Activated CD4-positive, alpha-beta T cell treated with anti-CD3 and anti-CD28 coated beads, Interleukin-2, amount 10 ng/mL, durations not matched to agents 7 days and 5 days (primary cell): ENCODE measurements around the gene PDHA2. TPM values are rescaled to one million over a fixed set of nuclear protein-coding genes. Genes with fewer than 3 reads are reported as not detected.

Source experiments
- CTCF ChIA-PET: fragments of 350-600 bp; sonication (Branson Sonifier 250); formaldehyde crosslinking; loops from one replicate; lab custom pipeline; 2021; ENCODE audit warnings: antibody characterized with exemption; lab: Charles Lee
- POLR2A ChIA-PET: fragments of 350-600 bp; sonication (Branson Sonifier 250); formaldehyde crosslinking; loops from one replicate; lab custom pipeline; 2021; ENCODE audit warnings: antibody characterized with exemption; lab: Charles Lee
- DNase-seq: peaks from one replicate; pipeline ENCODE4 v3.0.0-alpha.2; 2020
- H3K27ac Mint-ChIP-seq: one replicate; pipeline ENCODE4 v1.8.0; 2021; ENCODE audit warnings: mild to moderate bottlenecking, moderate library complexity, mixed read lengths
- H3K27me3 Mint-ChIP-seq: one replicate; pipeline ENCODE4 v1.8.0; 2021; ENCODE audit warnings: mixed read lengths
- H3K36me3 Mint-ChIP-seq: one replicate; pipeline ENCODE4 v1.8.0; 2021; ENCODE audit warnings: low read depth, mixed read lengths
- H3K4me1 Mint-ChIP-seq: one replicate; pipeline ENCODE4 v1.8.0; 2021; ENCODE audit warnings: mixed read lengths
- H3K4me3 Mint-ChIP-seq: one replicate; pipeline ENCODE4 v1.8.0; 2021; ENCODE audit warnings: mild to moderate bottlenecking, moderate library complexity, mixed read lengths
- H3K9me3 Mint-ChIP-seq: one replicate; pipeline ENCODE4 v1.8.0; 2021; ENCODE audit warnings: mixed read lengths
- total RNA-seq, 2 experiments: library from RNA; stranded (reverse); gene quantifications; one replicate each; pipeline ENCODE4 v1.2.3, GENCODE V29; 2021

PDHA2 gene
- total RNA-seq: not detected

DNA sequence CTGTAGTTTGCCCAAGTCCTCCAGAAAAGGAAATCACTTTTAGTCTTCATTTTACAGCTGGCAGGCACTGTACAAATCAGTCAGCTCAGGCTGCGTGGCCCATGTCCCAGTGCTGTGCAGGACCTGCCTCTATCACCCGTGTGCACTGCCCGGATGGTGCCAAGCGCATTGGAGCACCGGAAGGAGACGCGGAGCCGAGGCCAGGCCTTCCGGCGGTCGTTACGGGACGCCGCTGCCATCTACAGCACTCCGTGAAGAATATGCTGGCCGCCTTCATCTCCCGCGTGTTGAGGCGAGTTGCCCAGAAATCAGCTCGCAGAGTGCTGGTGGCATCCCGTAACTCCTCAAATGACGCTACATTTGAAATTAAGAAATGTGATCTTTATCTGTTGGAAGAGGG lies at the start of gene PDHA2:
TSS of gene PDHA2 (plus strand) at position 203 of the 400 bp plus-strand sequence. CDS start at position 261, 58 bp downstream.
- no peak for DNase-seq
- Mint-ChIP-seq H3K4me3 (no peak within 1 kb of the TSS), H3K36me3 (no peaks in the 10 kb centered on the region), H3K9me3 (no peaks in the 10 kb centered on the region), H3K4me1 (no peaks in the 10 kb centered on the region), H3K27ac (no peak within 1 kb of the TSS), H3K27me3 (no peaks in the 10 kb centered on the region)
- CTCF ChIA-PET: interaction anchor here (0.6 kb wide), 1 partner anchor 10 kb away, joined by 3 read pairs; no protein-coding TSS in a partner anchor
- POLR2A ChIA-PET: no interaction called here

DNA sequence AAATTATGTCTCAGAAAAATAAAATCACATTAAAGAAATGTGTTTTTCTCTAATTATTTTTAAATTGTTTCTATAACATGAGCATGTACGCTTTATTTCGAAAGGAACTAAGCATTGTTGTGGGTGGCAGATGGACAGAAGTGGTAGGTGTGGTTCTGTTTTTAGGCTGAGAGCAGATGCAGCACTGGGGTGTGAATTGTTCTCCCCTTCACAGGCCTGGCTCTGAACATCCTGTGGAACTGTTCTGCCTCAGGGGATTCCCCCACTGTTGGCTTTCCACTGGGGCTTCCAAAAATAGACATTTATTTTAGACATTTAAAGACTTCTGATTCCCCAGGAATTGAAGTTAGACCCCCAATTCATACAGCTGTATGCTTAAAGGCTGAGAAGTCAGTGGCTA lies 41.9 kb upstream of the PDHA2 start:
- Mint-ChIP-seq H3K4me3 (no peak overlapping the region), H3K4me1 (no peaks in the 10 kb centered on the region), H3K27me3 (no peaks in the 10 kb centered on the region), H3K36me3 (no peaks in the 10 kb centered on the region), H3K27ac (no peak overlapping the region), H3K9me3 (peaks cover 2% of the 10 kb centered on the region)
- ChIA-PET CTCF (no interaction called here), POLR2A (no interaction called here)
- no peak for DNase-seq

DNA sequence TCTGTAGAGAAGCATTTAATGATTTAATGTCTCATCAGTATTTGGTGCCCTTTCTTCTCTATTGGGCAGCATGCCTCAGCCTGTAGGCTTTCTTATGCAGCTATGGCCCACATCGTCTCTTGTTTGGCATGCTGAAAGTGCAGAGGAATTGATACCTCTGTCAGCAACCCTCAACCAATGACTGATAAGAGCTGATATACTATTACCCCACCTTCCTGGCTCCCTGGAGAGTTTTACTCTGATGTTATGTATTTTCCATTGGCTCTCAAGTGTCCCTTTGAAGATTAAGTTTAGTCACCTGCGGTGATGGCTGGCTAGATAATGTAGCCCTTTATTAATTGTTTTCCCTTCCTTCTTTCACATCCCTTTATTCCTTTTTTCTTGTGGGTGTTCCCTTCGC lies 41.2 kb upstream of the PDHA2 start:
- H3K4me3 Mint-ChIP-seq: no peak overlapping the region
- no peaks in the 10 kb centered on the region for H3K27me3 Mint-ChIP-seq
- H3K4me1 Mint-ChIP-seq: no peaks in the 10 kb centered on the region
- H3K27ac Mint-ChIP-seq: no peak overlapping the region
- peaks cover 2% of the 10 kb centered on the region for H3K9me3 Mint-ChIP-seq
- POLR2A ChIA-PET: no interaction called here
- no peaks in the 10 kb centered on the region for H3K36me3 Mint-ChIP-seq
- CTCF ChIA-PET: no interaction called here
- no peak for DNase-seq

DNA sequence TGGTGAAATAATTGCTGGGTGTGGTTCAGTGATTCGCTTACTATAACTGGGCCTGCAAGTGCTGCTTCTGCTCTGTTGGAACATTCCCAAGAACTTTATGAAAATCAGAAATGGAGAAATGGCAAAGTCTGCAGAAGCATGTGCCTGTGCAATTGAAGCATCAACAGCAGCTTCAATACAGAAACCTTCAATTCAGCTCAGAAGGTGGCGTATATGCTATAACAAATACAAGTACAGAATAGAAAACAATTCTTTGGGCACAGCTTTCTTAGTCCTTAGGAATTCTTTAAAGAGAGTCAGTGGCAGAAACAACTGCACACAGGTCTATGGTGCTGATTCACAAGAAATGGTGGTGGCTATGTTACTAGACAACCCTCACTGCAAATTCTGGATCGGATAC lies 18.0 kb upstream of the PDHA2 start:
- H3K27ac Mint-ChIP-seq: no peak overlapping the region
- H3K4me1 Mint-ChIP-seq: no peaks in the 10 kb centered on the region
- H3K4me3 Mint-ChIP-seq: no peak overlapping the region
- peaks cover 1% of the 10 kb centered on the region for H3K27me3 Mint-ChIP-seq
- CTCF ChIA-PET: interaction anchor here (0.6 kb wide), 1 partner anchor 130 kb away, joined by 4 read pairs; no protein-coding TSS in a partner anchor
- DNase-seq: no peak
- POLR2A ChIA-PET: no interaction called here
- H3K36me3 Mint-ChIP-seq: no peaks in the 10 kb centered on the region
- H3K9me3 Mint-ChIP-seq: no peaks in the 10 kb centered on the region

DNA sequence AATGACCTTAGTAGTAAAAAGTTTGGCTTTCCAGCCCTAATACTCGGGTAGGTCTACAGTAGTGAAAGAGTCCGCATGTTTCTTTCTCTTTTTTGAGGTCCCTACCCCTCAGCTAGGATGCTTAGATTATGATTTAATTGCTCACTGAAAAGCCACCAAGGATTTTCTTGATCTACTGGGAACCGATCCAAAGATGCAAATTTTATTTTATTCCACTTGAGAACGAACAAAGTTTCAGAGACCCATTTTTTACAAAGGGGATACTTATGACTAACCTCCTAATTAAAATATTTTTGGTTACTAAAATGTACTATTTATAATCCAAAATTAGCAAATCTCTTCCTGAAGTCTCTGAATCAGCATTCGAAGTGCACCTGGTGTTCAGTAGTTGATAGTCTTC lies 14.3 kb upstream of the PDHA2 start:
- no peaks in the 10 kb centered on the region for H3K36me3 Mint-ChIP-seq
- H3K9me3 Mint-ChIP-seq: no peaks in the 10 kb centered on the region
- no peaks in the 10 kb centered on the region for H3K27me3 Mint-ChIP-seq
- POLR2A ChIA-PET: no interaction called here
- no peak overlapping the region for H3K27ac Mint-ChIP-seq
- CTCF ChIA-PET: no interaction called here
- no peak overlapping the region for H3K4me3 Mint-ChIP-seq
- H3K4me1 Mint-ChIP-seq: no peaks in the 10 kb centered on the region
- no peak for DNase-seq

DNA sequence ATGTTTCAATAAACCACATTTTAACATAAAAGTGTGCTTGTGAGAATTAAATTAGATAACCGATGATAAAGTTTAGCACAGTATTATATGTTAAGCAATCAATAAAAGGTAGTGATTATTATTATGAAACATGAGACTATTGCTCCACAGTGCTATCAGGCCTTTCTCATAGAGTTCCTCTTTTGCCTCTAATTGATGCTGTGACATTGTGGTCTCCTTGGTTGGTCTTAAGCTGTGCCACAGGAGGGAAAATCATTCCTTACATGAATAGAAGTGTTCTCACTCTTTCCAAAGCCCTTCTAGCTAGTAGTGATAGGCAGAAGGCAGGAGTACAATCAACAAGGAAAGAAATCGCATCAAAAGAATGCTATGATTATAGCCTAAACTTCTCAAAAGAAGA lies 9.2 kb upstream of the PDHA2 start:
- no peaks in the 10 kb centered on the region for H3K36me3 Mint-ChIP-seq
- H3K4me1 Mint-ChIP-seq: no peaks in the 10 kb centered on the region
- POLR2A ChIA-PET: no interaction called here
- H3K4me3 Mint-ChIP-seq: no peak overlapping the region
- no peaks in the 10 kb centered on the region for H3K9me3 Mint-ChIP-seq
- no peak overlapping the region for H3K27ac Mint-ChIP-seq
- H3K27me3 Mint-ChIP-seq: no peaks in the 10 kb centered on the region
- DNase-seq: no peak
- CTCF ChIA-PET: no interaction called here

DNA sequence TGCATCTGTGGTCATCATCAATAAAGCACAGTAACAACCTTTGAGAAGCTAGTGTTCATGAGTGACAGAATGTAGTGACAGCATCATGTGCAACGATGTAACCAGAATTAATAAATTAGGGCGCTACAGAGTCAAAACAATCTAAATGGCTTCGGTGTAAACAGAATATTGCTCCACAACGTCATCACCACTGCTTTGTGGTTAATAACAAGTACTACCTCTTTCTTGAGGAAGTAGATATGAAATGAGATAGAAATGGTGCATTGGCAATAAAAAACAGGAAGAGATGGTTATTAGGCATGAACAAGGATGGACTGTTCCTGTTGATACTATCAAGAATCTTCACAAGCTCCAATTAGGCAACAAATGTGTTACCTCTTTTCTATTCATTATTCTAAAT lies 8.7 kb upstream of the PDHA2 start:
- ChIA-PET POLR2A (no interaction called here), CTCF (no interaction called here)
- no peak for DNase-seq
- H3K36me3 Mint-ChIP-seq: no peaks in the 10 kb centered on the region
- no peak overlapping the region for H3K27ac Mint-ChIP-seq
- H3K27me3 Mint-ChIP-seq: no peaks in the 10 kb centered on the region
- no peak overlapping the region for H3K4me3 Mint-ChIP-seq
- H3K4me1 Mint-ChIP-seq: no peaks in the 10 kb centered on the region
- no peaks in the 10 kb centered on the region for H3K9me3 Mint-ChIP-seq

DNA sequence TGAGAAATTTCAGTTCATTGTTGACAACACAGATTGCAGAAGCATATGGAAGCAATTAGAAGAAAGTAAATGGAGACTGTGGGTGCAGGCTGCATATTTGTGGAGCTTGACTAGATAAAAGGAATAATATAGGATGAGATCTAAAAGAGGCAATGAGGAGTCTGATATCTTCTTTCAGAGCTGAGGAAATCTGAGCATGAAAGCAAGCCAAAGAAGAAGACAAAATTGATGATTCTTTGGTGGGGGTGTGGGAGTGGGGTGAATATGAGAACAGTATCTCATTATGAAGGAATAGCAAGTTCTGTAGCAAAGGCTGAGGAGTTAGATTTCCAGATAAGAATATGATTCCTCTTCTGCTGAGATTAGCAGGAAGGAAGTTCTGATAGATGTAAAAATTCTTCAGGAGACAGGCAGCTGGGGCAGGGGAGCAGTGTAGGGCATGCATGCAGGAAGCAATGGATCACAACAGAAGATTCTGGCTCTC lies 6.1 kb upstream of the PDHA2 start:
- ChIA-PET CTCF (no interaction called here), POLR2A (no interaction called here)
- DNase-seq: no peak
- Mint-ChIP-seq H3K9me3 (no peaks in the 10 kb centered on the region), H3K4me3 (no peak overlapping the region), H3K36me3 (no peaks in the 10 kb centered on the region), H3K27ac (no peak overlapping the region), H3K4me1 (no peaks in the 10 kb centered on the region), H3K27me3 (no peaks in the 10 kb centered on the region)

DNA sequence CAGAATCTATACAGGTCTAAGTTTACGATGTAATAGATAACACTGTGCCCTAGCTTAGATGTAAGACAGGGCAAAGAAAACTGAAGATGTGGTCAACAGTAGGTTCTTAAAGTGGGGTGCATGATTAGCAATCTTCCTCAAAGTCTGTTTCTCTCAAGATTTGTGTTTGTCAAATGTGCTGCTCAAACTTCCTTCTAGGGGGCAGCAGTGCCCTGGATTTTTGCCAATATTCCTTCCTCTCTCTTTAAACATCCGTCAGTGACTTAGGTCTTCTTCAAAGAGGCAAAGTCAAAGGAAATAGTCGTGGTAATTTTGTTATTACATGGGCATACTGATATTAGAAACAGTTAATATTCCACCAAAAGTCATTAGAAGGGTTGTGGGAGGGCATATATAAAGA lies 4.2 kb upstream of the PDHA2 start:
- POLR2A ChIA-PET: no interaction called here
- H3K36me3 Mint-ChIP-seq: no peaks in the 10 kb centered on the region

DNA sequence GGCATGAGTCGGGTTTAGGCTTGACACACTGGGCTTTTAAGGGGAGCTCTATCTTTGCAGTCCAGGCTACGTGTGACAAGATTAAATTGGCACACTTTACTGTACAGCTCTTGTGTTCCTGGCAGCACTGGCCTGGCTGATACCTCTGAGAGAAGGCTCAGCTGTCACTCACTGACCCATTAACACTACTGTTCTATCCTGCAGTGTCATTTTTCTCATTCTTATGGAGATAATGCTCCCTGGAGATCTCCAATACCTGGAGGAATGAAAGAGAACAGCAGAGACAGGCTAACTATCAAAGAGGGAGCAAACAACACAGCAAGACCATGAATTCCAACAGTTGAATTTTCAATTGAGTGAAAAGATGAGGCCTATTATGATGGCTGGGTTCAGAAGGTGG lies 1.7 kb upstream of the PDHA2 start:
- CTCF ChIA-PET: no interaction called here
- no peak overlapping the region for H3K27ac Mint-ChIP-seq
- POLR2A ChIA-PET: no interaction called here
- H3K9me3 Mint-ChIP-seq: no peaks in the 10 kb centered on the region
- no peaks in the 10 kb centered on the region for H3K36me3 Mint-ChIP-seq
- H3K4me1 Mint-ChIP-seq: no peaks in the 10 kb centered on the region
- no peak for DNase-seq
- H3K4me3 Mint-ChIP-seq: no peak overlapping the region
- H3K27me3 Mint-ChIP-seq: no peaks in the 10 kb centered on the region

More for the DNA sequence above, 4.2 kb upstream of the PDHA2 start:
- CTCF ChIA-PET: no interaction called here
- no peak overlapping the region for H3K27ac Mint-ChIP-seq
- no peak overlapping the region for H3K4me3 Mint-ChIP-seq
- no peak for DNase-seq
- H3K27me3 Mint-ChIP-seq: no peaks in the 10 kb centered on the region
- H3K4me1 Mint-ChIP-seq: no peaks in the 10 kb centered on the region
- no peaks in the 10 kb centered on the region for H3K9me3 Mint-ChIP-seq

DNA sequence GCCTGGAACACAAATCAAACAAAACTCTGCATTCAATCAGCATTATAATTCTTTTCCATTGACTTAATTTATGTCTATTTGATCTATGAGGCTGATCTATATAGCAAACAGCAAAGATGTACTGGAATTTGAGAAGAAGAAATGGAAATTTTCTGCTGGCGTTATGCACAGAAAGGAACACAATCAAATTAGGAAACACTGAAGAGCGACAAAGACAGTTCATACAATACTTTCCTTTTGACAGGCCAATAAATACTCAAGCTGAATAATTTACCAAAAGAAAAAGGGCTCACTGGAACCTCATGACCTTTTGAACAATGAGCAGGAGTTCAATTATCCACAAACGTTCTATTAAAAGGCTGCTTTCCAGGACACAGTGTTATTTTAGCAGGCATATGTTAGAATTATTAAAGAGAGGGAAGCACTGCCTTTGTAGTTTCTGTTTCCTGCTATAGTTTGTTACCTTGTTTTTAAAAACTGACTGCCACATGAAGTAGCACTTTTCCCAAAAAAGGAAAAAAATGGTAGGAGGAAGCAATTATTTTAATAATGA lies 8.1 kb downstream of the PDHA2 start:
- Mint-ChIP-seq H3K36me3 (no peaks in the 10 kb centered on the region), H3K9me3 (no peaks in the 10 kb centered on the region), H3K4me3 (no peak overlapping the region), H3K27ac (no peak overlapping the region), H3K4me1 (no peaks in the 10 kb centered on the region), H3K27me3 (no peaks in the 10 kb centered on the region)
- ChIA-PET CTCF (no interaction called here), POLR2A (no interaction called here)
- no peak for DNase-seq

DNA sequence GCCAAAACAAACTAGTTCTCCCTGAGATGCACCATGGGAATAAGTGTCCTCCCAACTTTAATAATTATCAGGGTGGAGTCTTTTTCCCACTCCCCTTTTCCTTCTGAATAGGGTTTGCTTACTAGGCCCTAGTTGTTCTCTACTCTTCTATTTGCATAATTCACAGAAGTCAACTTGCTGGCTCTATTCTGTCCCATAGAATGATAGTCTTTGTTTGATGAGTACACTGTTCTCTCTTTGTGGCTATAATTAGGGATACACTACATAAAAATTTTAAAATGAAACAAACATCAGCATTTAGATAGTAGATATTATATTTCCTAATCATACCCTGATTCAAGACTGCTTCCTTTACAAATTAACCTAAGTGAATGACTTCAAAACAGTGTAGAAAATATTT lies 10.3 kb downstream of the PDHA2 start:
- Mint-ChIP-seq H3K4me3 (no peak overlapping the region), H3K9me3 (no peaks in the 10 kb centered on the region), H3K4me1 (no peaks in the 10 kb centered on the region), H3K27ac (no peak overlapping the region), H3K27me3 (no peaks in the 10 kb centered on the region), H3K36me3 (no peaks in the 10 kb centered on the region)
- DNase-seq: no peak
- CTCF ChIA-PET: no interaction called here
- POLR2A ChIA-PET: no interaction called here

DNA sequence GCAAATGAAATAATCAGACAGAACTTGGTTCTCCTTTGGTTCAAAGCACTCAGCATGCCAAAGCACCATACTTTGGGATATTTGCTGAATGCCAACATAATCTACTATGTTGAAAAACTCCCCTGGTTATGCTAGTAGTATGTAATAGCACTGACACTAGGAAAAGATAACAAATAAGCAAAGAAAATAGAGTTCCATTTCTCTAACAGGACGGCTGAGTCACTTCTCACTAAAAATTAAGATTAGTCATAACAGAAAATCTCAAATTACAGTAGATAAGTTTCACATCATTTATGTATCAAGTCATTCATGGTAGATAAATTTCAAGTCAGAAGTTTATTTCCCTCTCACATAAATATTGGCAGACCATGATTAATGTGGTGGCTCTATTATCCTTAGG lies 17.9 kb downstream of the PDHA2 start:
- H3K4me3 Mint-ChIP-seq: no peak overlapping the region

DNA sequence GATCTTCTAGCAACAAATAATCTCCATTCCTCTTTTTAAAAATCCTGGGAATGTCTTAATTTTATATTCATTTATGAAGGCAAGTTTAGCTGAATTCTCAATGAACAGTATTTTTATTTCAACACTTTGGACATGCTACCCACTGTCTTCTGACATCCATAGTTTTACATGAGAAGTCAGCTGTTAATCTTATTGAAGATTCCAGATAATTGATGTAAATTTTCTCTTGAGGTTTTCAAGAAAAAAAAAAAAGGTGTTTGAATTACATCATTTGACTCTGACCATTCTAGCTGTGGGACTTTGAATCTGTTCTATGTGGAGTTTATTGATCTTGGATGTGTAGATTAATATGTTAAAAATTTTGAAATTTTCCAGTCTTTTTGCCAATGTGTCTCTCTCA lies 28.0 kb downstream of the PDHA2 start:
- Mint-ChIP-seq H3K27me3 (no peaks in the 10 kb centered on the region), H3K9me3 (peaks cover 7% of the 10 kb centered on the region), H3K27ac (no peak overlapping the region), H3K4me3 (no peak overlapping the region), H3K4me1 (no peaks in the 10 kb centered on the region), H3K36me3 (no peaks in the 10 kb centered on the region)
- no peak for DNase-seq
- ChIA-PET POLR2A (no interaction called here), CTCF (interaction anchor here (0.6 kb wide), 1 partner anchor 85 kb away, joined by 3 read pairs; no protein-coding TSS in a partner anchor)

More for the DNA sequence above, 17.9 kb downstream of the PDHA2 start:
- H3K27me3 Mint-ChIP-seq: no peaks in the 10 kb centered on the region
- ChIA-PET CTCF (no interaction called here), POLR2A (no interaction called here)
- no peak for DNase-seq
- H3K36me3 Mint-ChIP-seq: no peaks in the 10 kb centered on the region
- peaks cover 5% of the 10 kb centered on the region for H3K9me3 Mint-ChIP-seq
- no peaks in the 10 kb centered on the region for H3K4me1 Mint-ChIP-seq
- H3K27ac Mint-ChIP-seq: no peak overlapping the region
